GM12878 (cell line): ENCODE measurements around the gene ABHD2. TPM values are rescaled to one million over a fixed set of nuclear protein-coding genes. Genes with fewer than 3 reads are reported as not detected.
A peak's percentile ranks its signal among the peaks of the same experiment; 100 is the strongest.

Experiments
- ATAC-seq: fragments of 200-7000 bp; cut with Tn5 transposase; 3 replicates; pipeline ENCODE4 v1.9.1; 2020; ENCODE audit warnings: mild to moderate bottlenecking, moderate library complexity
- BruUV-seq: library from RNA; stranded (reverse); fragments of 400-500 nt; replicated peaks from 2 replicates; lab custom pipeline; 2021; lab: Mats Ljungman, UMichigan
- CTCF ChIA-PET: fragments of 300-600 bp; sonication (Branson Sonifier 250); formaldehyde crosslinking; extraction: SDS; loops from one replicate; lab custom pipeline; 2021; ENCODE audit warnings: inconsistent platforms; lab: Yijun Ruan, JAX
- POLR2A ChIA-PET: fragments of 350-600 bp; formaldehyde crosslinking; extraction: SDS; loops from one replicate; lab custom pipeline; 2021; ENCODE audit warnings: inconsistent platforms; lab: Charles Lee
- RAD21 ChIA-PET: fragments of 300-600 bp; sonication (Branson Sonifier 250); formaldehyde crosslinking; loops from one replicate; lab custom pipeline; 2023; ENCODE audit warnings: antibody characterized with exemption; ENCODE audit not compliant: unreplicated experiment; lab: Charles Lee
- SMC1A ChIA-PET: fragments of 300-600 bp; sonication (Branson Sonifier 250); formaldehyde crosslinking; loops from one replicate; lab custom pipeline; 2023; ENCODE audit not compliant: unreplicated experiment, uncharacterized antibody; lab: Charles Lee
- DNase-seq: peaks from one replicate; pipeline ENCODE4 v3.0.0-alpha.2; 2011; ENCODE audit warnings: low read depth, low spot score
- FAIRE-seq: peaks from 3 replicates; lab custom pipeline; 2011; peaks lifted over from hg19 to GRCh38; lab: Jason Lieb, UNC
- H2AFZ ChIP-seq: 2 replicates; pipeline ENCODE4 v1.6.0; 2011; ENCODE audit warnings: low read depth, low read length, control low read depth; ENCODE audit not compliant: control insufficient read depth
- H3K27ac ChIP-seq: 2 replicates; pipeline ENCODE4 v1.5.1; 2011; ENCODE audit warnings: control low read depth; ENCODE audit not compliant: control insufficient read depth, insufficient read depth
- H3K27me3 ChIP-seq, 2 experiments: replicated peaks in 1 of 2; 2 replicates each; pipeline versions ENCODE4 v1.6.0 to v1.6.1; 2011; ENCODE audit warnings: low read length in 1 of 2; ENCODE audit not compliant: control insufficient read depth in 2 of 2, insufficient read depth in 2 of 2
- H3K36me3 ChIP-seq, 2 experiments: 2 replicates each; pipeline ENCODE4 v1.5.1; 2011; ENCODE audit warnings: low read length in 1 of 2; ENCODE audit not compliant: control insufficient read depth in 2 of 2, insufficient read depth in 2 of 2
- H3K4me1 ChIP-seq: 2 replicates; pipeline ENCODE4 v1.6.1; 2011; ENCODE audit warnings: mild to moderate bottlenecking, low read length, moderate library complexity, mixed read lengths; ENCODE audit not compliant: control insufficient read depth, insufficient read depth
- H3K4me2 ChIP-seq: 2 replicates; pipeline ENCODE4 v1.6.0; 2011; ENCODE audit warnings: control low read depth; ENCODE audit not compliant: control insufficient read depth, insufficient read depth
- H3K4me3 ChIP-seq: fragments of 200-600 bp; sonication (generic); 2 replicates; pipeline ENCODE4 v1.5.1; 2016
- H3K79me2 ChIP-seq: 2 replicates; pipeline ENCODE4 v1.6.0; 2011; ENCODE audit warnings: low read length; ENCODE audit not compliant: control insufficient read depth, insufficient read depth
- H3K9ac ChIP-seq: 2 replicates; pipeline ENCODE4 v1.8.0; 2011; ENCODE audit warnings: low read length, control low read depth, mixed read lengths; ENCODE audit not compliant: control insufficient read depth, insufficient read depth
- H3K9me3 ChIP-seq: replicated peaks from 3 replicates; pipeline ENCODE4 v1.5.1; 2011; ENCODE audit warnings: mild to moderate bottlenecking, low read length; ENCODE audit not compliant: control insufficient read depth, insufficient read depth
- H4K20me1 ChIP-seq: 2 replicates; pipeline ENCODE4 v1.6.0; 2011; ENCODE audit not compliant: control insufficient read depth, insufficient read depth
- BHLHE40 ChIP-seq, 2 experiments: fragments of 450-650 bp in 1 of 2; IDR thresholded peaks; 2 replicates each; pipeline ENCODE4 v1.6.1; 2011 to 2017; ENCODE audit warnings: low read depth in 2 of 2, borderline replicate concordance in 1 of 2, improper control_type of control experiment in 1 of 2, low read length in 1 of 2, mild to moderate bottlenecking in 1 of 2
- CHD4 ChIP-seq: fragments of 200-600 bp; sonication (generic); IDR thresholded peaks from 2 replicates; pipeline ENCODE4 v1.6.1; 2016; ENCODE audit warnings: mild to moderate bottlenecking
- E4F1 ChIP-seq: fragments of 450-650 bp; IDR thresholded peaks from 2 replicates; pipeline ENCODE4 v1.6.1; 2018; ENCODE audit warnings: borderline replicate concordance, mild to moderate bottlenecking; ENCODE audit not compliant: partially characterized antibody
- IRF4 ChIP-seq: IDR thresholded peaks from 2 replicates; pipeline ENCODE4 v1.6.1; 2011; ENCODE audit warnings: low read depth, low read length
- MAX ChIP-seq: IDR thresholded peaks from 2 replicates; pipeline ENCODE4 v1.6.1; 2012; ENCODE audit warnings: low read depth, low read length, improper control_type of control experiment
- MTA3 ChIP-seq: IDR thresholded peaks from 2 replicates; pipeline ENCODE4 v1.6.1; 2012; ENCODE audit warnings: low read length, inconsistent platforms, borderline replicate concordance
- MXI1 ChIP-seq: fragments of 150-350 bp; IDR thresholded peaks from 2 replicates; pipeline ENCODE4 v1.6.1; 2011; ENCODE audit warnings: low read depth, mild to moderate bottlenecking, inconsistent platforms, low read length, improper control_type of control experiment
- MYC ChIP-seq: IDR thresholded peaks from 2 replicates; pipeline ENCODE4 v1.6.1; 2011; ENCODE audit warnings: mild to moderate bottlenecking, low read length, moderate library complexity, inconsistent platforms; ENCODE audit not compliant: insufficient read depth, insufficient replicate concordance, insufficient read length, severe bottlenecking
- NR2F1 ChIP-seq: fragments of 450-650 bp; conservative IDR thresholded peaks from 2 replicates; pipeline ENCODE4 v1.6.1; 2017; ENCODE audit warnings: mild to moderate bottlenecking
- PAX5 ChIP-seq: IDR thresholded peaks from 2 replicates; pipeline ENCODE4 v1.6.1; 2011; ENCODE audit warnings: low read depth, low read length, borderline replicate concordance
- PBX3 ChIP-seq: IDR thresholded peaks from 2 replicates; pipeline ENCODE4 v1.6.1; 2011; ENCODE audit warnings: mild to moderate bottlenecking, low read depth, low read length, moderate library complexity; ENCODE audit not compliant: insufficient replicate concordance
- SMARCA5 ChIP-seq: fragments of 450-650 bp; IDR thresholded peaks from 2 replicates; pipeline ENCODE4 v1.6.1; 2017; ENCODE audit warnings: mild to moderate bottlenecking
- SREBF1 ChIP-seq: IDR thresholded peaks from 2 replicates; pipeline ENCODE4 v1.6.1; 2012; ENCODE audit warnings: mild to moderate bottlenecking, low read length
- ZBTB40 ChIP-seq: fragments of 450-650 bp; IDR thresholded peaks from 2 replicates; pipeline ENCODE4 v1.6.1; 2016; ENCODE audit warnings: mild to moderate bottlenecking, moderate library complexity, borderline replicate concordance
- WGBS: methylation state at CpG from one replicate; pipeline ENCODE4 v1.1.6; 2016; ENCODE audit warnings: low lambda C conversion rate; ENCODE audit not compliant: insufficient replicate concordance, insufficient coverage; ENCODE audit errors: missing lambda C conversion rate; 5-methylcytosine and 5-hydroxymethylcytosine counted together
- in situ Hi-C: fragments of 300-500 bp; cut with MboI; formaldehyde crosslinking; loops from 9 replicates; pipeline ENCODE4 v1.14.3; 2018; ENCODE audit warnings: mixed read lengths
- intact Hi-C: fragments of 100-400 bp; cut with micrococcal nuclease; formaldehyde crosslinking; loops from one replicate; pipeline ENCODE4 v1.14.2; 2022; ENCODE audit not compliant: unreplicated experiment
- polyA plus RNA-seq, 11 experiments: library from polyadenylated mRNA; depleted of rRNA in 4 of 11; unstranded in 6 of 11; stranded (reverse) in 5 of 11; fragments of >200 nt; fragmentation: Nextera tagmentation in 4 of 11; fragmentation: Illumina TruSeq in 1 of 11; extraction: Ambion mirVana in 4 of 11; extraction: Trizol in 1 of 11; gene quantifications; 1 replicate in 1 of 11; 2 replicates in 10 of 11; pipeline versions ENCODE4 v1.2.1 to v1.2.3, GENCODE V29; 2011 to 2016; ENCODE audit warnings: inconsistent platforms in 2 of 11, missing spikeins in 2 of 11, low read depth in 1 of 11
- total RNA-seq, 4 experiments: library from RNA; depleted of rRNA in 3 of 4; stranded (reverse); fragments of >200 nt in 3 of 4; fragmentation: Illumina TruSeq in 1 of 4; extraction: Trizol in 1 of 4; gene quantifications; 2 replicates each; pipeline versions ENCODE4 v1.2.1 to v1.2.3, GENCODE V29; 2013 to 2021

The ABHD2 gene
- total and polyA plus RNA-seq, 10 of the 15 experiments (the other 5 are each of a cell fraction or from before 2014, with no cell fraction given) = 1.2 to 33.6 (median 20.4) TPM

GRCh38 chr15:89112341-89112971 lies 24.2 kb downstream of the ABHD2 start:
- FAIRE-seq (peak; percentile 83), DNase-seq (peak; percentile 38), ATAC-seq (peak; percentile 99)
- Histone ChIP-seq H3K4me3 (no peak overlapping the region), H3K4me1 (peaks cover 8% of the 10 kb centered on the region; the same call in 1 of the 2 replicates), H4K20me1 (no peaks in the 10 kb centered on the region), H2AFZ (no peak overlapping the region), H3K9me3 (no peaks in the 10 kb centered on the region), H3K36me3 (peaks cover 5 to 8% of the 10 kb centered on the region in 2 experiments; a peak in 2 of 4 replicates), H3K79me2 (no peaks in the 10 kb centered on the region), H3K27me3 (no peaks in the 10 kb centered on the region), H3K27ac (peak overlapping the region; percentile 23), H3K9ac (no peak overlapping the region), H3K4me2 (peak overlapping the region; percentile 19)
- no TSS peak for BruUV-seq
- intact Hi-C loops = loop anchor here (2.0 to 5.0 kb wide), 2 partner anchors 22 to 55 kb away; no protein-coding TSS in a partner anchor
- in situ Hi-C loops = no loop called here
- RAD21 ChIA-PET = interaction anchor here (0.5 to 4.5 kb wide), 10 partner anchors 9 to 219 kb away, joined by 3 to 72 read pairs (median 10); partner anchors contain the start of gene ABHD2
- CTCF ChIA-PET = interaction anchor here (0.6 to 5.8 kb wide), 17 partner anchors 7 to 208 kb away, joined by 3 to 65 read pairs (median 8); partner anchors contain the start of gene ABHD2
- POLR2A ChIA-PET = interaction anchor here (0.8 to 2.9 kb wide), 6 partner anchors 11 to 24 kb away, joined by 3 to 20 read pairs (median 16); partner anchors contain the start of gene ABHD2
- SMC1A ChIA-PET = interaction anchor here (0.6 to 7.4 kb wide), 11 partner anchors 11 to 132 kb away, joined by 3 to 123 read pairs (median 8); partner anchors contain the start of gene ABHD2
- 8% methylated on average over 1 of the region's 1 CpG for WGBS
- peak in 1 of 2 experiments; percentile 58; a peak in 2 of 4 replicates for TF ChIP-seq BHLHE40 (IDR thresholded peaks at IDR 0.05; ENCODE audit: borderline replicate concordance in 1 of 2, low read depth in 2 of 2, low read length in 1 of 2)
- no peak for TF ChIP-seq MYC
- TF ChIP-seq IRF4 = peak; percentile 68; the same call in 1 of the 2 replicates
- TF ChIP-seq SMARCA5 = no peak
- TF ChIP-seq MTA3 = no peak
- TF ChIP-seq NR2F1 = peak; percentile 98
- TF ChIP-seq PBX3 = no peak
- TF ChIP-seq E4F1 = no peak
- no peak for TF ChIP-seq ZBTB40
- no peak for TF ChIP-seq MAX
- TF ChIP-seq MXI1 = no peak
- 0 out of 2 replicates have a peak, but pooled peaks have one; percentile 26 for TF ChIP-seq PAX5
- TF ChIP-seq CHD4 = no peak
- no peak for TF ChIP-seq SREBF1
